Suprapubic skin (tissue), 4 donors: ENCODE results near the gene DEK. TPM values are rescaled to one million over a fixed set of nuclear protein-coding genes. Genes with fewer than 3 reads are reported as not detected.

Experiments
- DNase-seq, 2 donors: peaks; one replicate each; pipeline ENCODE4 v3.0.0-alpha.2; 2019; ENCODE audit warnings: low spot score in 2 of 2
- H3K27ac ChIP-seq: fragments of 200-600 bp; sonication (generic); one replicate; pipeline ENCODE4 v1.5.1; 2019
- H3K27me3 ChIP-seq: fragments of 200-600 bp; sonication (generic); one replicate; pipeline ENCODE4 v1.5.1; 2019
- H3K36me3 ChIP-seq: fragments of 200-600 bp; sonication (generic); one replicate; pipeline ENCODE4 v1.5.1; 2019
- H3K4me1 ChIP-seq: fragments of 200-600 bp; sonication (generic); one replicate; pipeline ENCODE4 v1.5.1; 2019
- H3K4me3 ChIP-seq: fragments of 200-600 bp; sonication (generic); one replicate; pipeline ENCODE4 v1.5.1; 2019; ENCODE audit warnings: mild to moderate bottlenecking
- H3K9me3 ChIP-seq: fragments of 200-600 bp; sonication (generic); one replicate; pipeline ENCODE4 v1.5.1; 2019
- EP300 ChIP-seq: sonication (generic); formaldehyde crosslinking; IDR thresholded peaks from one replicate; pipeline ENCODE4 v1.6.1; 2017; ENCODE audit warnings: antibody characterized with exemption
- POLR2A ChIP-seq, 2 donors: fragments of 450-650 bp; IDR thresholded peaks; one replicate each; pipeline ENCODE4 v1.6.1; 2017; ENCODE audit warnings: antibody characterized with exemption in 2 of 2, mild to moderate bottlenecking in 2 of 2, moderate library complexity in 2 of 2
- POLR2AphosphoS5 ChIP-seq, 3 donors: sonication (generic); formaldehyde crosslinking; IDR thresholded peaks; one replicate each; pipeline ENCODE4 v1.6.1; 2017; ENCODE audit warnings: antibody characterized with exemption in 3 of 3
- WGBS: methylation state at CpG from one replicate; pipeline ENCODE4 v1.1.5; 2018; 5-methylcytosine and 5-hydroxymethylcytosine counted together
- total RNA-seq, 4 donors: library from RNA; depleted of rRNA; stranded (reverse); fragments of >200 nt; gene quantifications; one replicate each; pipeline ENCODE4 v1.1.0, GENCODE V29; 2016
- TF ChIP-seq, protein P1 (sequence below), 2 donors: fragments of 200-600 bp in 1 of 2; fragments of 450-650 bp in 1 of 2; sonication (generic) in 1 of 2; IDR thresholded peaks; one replicate each; pipeline ENCODE4 v1.5.1; 2016 to 2019; ENCODE audit warnings: antibody characterized with exemption in 2 of 2, mild to moderate bottlenecking in 1 of 2, moderate library complexity in 1 of 2

DEK gene
- total RNA-seq, 4 donors from 2014 or later = 57.6 to 90.3 (median 64.4) TPM

DNA sequence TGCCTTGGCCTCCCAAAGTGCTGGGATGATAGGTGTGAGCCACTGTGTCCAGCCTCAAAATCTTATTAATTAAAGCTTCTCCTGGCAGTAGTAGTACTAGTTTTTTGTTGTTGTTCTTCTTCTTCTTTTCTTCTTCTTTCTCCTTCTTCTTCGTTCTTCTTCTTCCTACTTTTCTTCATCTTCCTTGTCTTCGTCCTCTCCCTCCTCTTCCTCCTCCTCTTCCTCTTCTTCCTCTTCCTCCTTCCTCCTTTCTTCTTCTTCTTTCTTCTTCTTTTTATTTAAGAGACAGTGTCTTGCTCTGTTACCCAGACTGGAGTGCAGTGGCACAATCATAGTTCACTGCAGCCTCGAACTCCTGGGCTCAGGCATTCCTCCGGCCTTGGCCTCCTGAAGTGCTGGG is 17.2 kb upstream of the DEK start:
- Histone ChIP-seq H3K4me1 (peaks cover 18% of the 10 kb centered on the region), H3K36me3 (no peaks in the 10 kb centered on the region), H3K4me3 (no peak overlapping the region), H3K9me3 (no peaks in the 10 kb centered on the region), H3K27me3 (peaks cover 14% of the 10 kb centered on the region), H3K27ac (no peak overlapping the region)
- TF ChIP-seq POLR2A (IDR thresholded peaks at IDR 0.05) (no peak), EP300 (no peak), POLR2AphosphoS5 (IDR thresholded peaks at IDR 0.05) (no peak)
- TF ChIP-seq, protein P1, sequence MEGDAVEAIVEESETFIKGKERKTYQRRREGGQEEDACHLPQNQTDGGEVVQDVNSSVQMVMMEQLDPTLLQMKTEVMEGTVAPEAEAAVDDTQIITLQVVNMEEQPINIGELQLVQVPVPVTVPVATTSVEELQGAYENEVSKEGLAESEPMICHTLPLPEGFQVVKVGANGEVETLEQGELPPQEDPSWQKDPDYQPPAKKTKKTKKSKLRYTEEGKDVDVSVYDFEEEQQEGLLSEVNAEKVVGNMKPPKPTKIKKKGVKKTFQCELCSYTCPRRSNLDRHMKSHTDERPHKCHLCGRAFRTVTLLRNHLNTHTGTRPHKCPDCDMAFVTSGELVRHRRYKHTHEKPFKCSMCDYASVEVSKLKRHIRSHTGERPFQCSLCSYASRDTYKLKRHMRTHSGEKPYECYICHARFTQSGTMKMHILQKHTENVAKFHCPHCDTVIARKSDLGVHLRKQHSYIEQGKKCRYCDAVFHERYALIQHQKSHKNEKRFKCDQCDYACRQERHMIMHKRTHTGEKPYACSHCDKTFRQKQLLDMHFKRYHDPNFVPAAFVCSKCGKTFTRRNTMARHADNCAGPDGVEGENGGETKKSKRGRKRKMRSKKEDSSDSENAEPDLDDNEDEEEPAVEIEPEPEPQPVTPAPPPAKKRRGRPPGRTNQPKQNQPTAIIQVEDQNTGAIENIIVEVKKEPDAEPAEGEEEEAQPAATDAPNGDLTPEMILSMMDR (IDR thresholded peaks at IDR 0.05) = no peak
- WGBS = 91% methylated on average over 4 of the region's 4 CpGs
- no peak for DNase-seq

DNA sequence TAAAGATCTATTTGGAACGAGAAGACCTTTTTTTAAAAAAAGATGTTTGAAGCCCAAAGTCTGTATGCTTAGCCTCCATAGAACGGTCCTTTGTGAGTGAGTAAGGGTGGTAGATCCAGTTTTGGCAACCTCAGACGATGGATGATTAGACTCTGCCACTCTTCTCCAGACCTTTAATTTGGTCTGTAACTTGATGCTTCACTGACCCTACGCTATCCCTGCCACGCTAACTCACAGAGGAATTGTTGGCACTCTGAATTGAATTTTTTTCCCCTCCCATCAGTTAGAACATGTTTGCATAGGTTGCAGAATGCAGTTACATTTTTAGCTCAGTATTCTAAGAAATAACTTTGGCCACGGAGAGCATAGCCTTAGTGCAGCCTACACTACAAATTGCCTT is 15.8 kb upstream of the DEK start:
- no peaks in the 10 kb centered on the region for H3K9me3 ChIP-seq
- H3K36me3 ChIP-seq = no peaks in the 10 kb centered on the region
- 29% methylated on average over 6 of the region's 6 CpGs for WGBS
- H3K27ac ChIP-seq = no peak overlapping the region
- peaks cover 24% of the 10 kb centered on the region for H3K27me3 ChIP-seq
- no peak for TF ChIP-seq POLR2AphosphoS5 (IDR thresholded peaks at IDR 0.05)
- no peak for TF ChIP-seq EP300
- TF ChIP-seq POLR2A (IDR thresholded peaks at IDR 0.05) = no peak
- TF ChIP-seq, protein P1 (IDR thresholded peaks at IDR 0.05) = no peak
- no peak overlapping the region for H3K4me3 ChIP-seq
- peaks cover 22% of the 10 kb centered on the region for H3K4me1 ChIP-seq
- DNase-seq = no peak

DNA sequence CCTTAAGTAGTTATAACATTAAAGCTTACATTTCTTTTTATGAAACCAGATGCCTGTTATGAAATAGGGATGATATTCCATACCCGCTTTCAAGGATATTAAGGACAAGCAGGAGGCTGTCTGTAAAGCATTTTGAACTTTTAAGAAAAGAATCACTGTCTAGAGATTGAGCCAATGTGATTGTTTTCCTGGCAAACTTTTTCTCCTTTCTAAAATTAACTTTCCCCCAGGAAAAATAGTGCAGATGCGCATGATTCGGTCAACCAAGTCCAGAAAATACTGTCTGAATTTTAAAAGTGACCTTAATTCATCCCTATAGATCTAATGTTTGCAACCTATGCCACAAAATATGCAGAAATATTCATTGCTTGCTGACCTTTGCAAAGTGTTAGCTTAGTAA is 15.1 kb upstream of the DEK start:
- TF ChIP-seq POLR2AphosphoS5 (IDR thresholded peaks at IDR 0.05) (no peak), POLR2A (IDR thresholded peaks at IDR 0.05) (no peak), EP300 (no peak)
- TF ChIP-seq, protein P1 (IDR thresholded peaks at IDR 0.05) = no peak
- no peaks in the 10 kb centered on the region for H3K9me3 ChIP-seq
- H3K27me3 ChIP-seq = peaks cover 24% of the 10 kb centered on the region
- no peak for DNase-seq
- H3K27ac ChIP-seq = no peak overlapping the region
- peaks cover 22% of the 10 kb centered on the region for H3K4me1 ChIP-seq
- H3K36me3 ChIP-seq = no peaks in the 10 kb centered on the region
- 50% methylated on average over 3 of the region's 3 CpGs for WGBS
- H3K4me3 ChIP-seq = no peak overlapping the region

DNA sequence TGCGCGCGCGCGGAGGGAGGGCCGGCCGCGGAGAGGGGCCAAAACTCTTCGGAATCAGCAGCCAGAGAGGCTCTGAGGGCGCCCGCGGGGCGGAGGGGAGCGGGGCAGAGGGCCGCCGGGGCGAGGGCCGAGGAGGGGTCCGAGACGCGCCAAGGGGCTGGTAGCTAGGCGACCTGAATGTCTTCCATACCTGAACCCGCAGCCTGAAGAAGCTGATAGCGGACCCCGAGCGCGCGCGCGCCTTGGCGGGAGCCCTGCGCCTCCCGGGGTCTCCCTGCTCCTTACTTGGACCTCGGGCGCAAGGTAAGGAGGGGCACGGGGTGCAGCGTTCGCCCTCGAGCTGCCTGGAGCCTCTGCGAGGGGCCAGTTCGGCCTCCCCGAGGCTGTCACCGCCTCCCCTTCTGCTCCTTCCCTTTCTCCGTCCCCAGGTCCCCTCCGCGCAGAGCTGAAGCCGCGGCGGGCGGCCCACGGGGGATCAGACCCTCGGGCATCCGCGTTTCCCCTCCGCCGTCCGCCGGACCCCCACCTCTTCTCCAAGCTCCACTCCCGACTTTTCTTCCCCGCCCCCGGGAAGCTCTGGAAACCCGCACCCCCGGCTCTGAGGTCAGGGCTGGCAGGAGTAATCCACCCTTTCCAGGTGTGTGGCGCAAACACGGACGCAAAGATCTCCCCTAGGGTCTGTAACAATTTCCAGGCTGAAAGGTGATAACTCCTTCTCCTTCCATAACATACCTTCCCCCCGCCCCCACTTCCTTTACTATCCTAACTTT is 13.1 kb upstream of the DEK start:
- H3K9me3 ChIP-seq = no peaks in the 10 kb centered on the region
- peaks cover 24% of the 10 kb centered on the region for H3K27me3 ChIP-seq
- no peak for DNase-seq
- WGBS = 3% methylated on average over 61 of the region's 67 CpGs
- no peak overlapping the region for H3K27ac ChIP-seq
- H3K4me1 ChIP-seq = peaks cover 22% of the 10 kb centered on the region
- TF ChIP-seq POLR2A (IDR thresholded peaks at IDR 0.05) = no peak
- TF ChIP-seq, protein P1 (IDR thresholded peaks at IDR 0.05) = no peak
- H3K4me3 ChIP-seq = peak overlapping the region; percentile 59
- no peaks in the 10 kb centered on the region for H3K36me3 ChIP-seq

DNA sequence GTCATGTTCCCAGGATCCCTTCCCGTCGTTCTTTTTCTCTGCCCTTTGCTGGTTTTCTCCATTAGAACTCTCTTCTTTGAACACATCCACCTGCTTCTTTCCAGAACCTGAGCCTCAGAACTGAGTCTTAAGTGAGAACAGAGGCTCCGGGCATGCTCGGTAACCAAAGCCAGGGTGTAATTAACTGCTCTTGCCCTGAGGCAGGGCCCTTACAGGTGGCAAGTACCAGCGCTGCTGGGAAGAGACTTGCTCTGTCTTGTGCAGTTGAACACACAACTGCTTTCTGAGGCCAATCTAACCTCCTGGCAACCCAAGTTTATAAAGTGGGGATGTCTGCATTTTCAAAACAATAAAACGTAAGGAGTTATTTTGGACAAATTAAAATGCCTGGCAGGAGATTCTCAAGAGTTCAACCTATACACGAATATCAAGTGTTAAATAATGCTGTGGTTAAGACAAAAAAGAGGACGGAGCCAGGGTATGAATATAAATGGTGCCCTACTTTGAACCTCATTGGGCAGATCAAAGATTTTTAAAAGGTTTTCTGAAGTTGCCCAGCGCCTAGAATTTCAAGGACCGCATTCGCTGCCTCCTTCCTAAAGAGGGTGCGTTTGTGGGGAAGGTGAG is 12.4 kb upstream of the DEK start:
- 21% methylated on average over 12 of the region's 12 CpGs for WGBS
- TF ChIP-seq POLR2A (IDR thresholded peaks at IDR 0.05) = no peak
- no peak for TF ChIP-seq POLR2AphosphoS5 (IDR thresholded peaks at IDR 0.05)
- TF ChIP-seq, protein P1 (IDR thresholded peaks at IDR 0.05) = no peak
- no peak for TF ChIP-seq EP300
- peak overlapping the region; percentile 59 for H3K4me3 ChIP-seq
- no peaks in the 10 kb centered on the region for H3K36me3 ChIP-seq
- no peaks in the 10 kb centered on the region for H3K9me3 ChIP-seq
- DNase-seq = no peak
- H3K27ac ChIP-seq = no peak overlapping the region
- peaks cover 22% of the 10 kb centered on the region for H3K4me1 ChIP-seq
- peaks cover 24% of the 10 kb centered on the region for H3K27me3 ChIP-seq
